Melanocyte of skin (primary cell): ENCODE data around the gene MYO5A. TPM values are rescaled to one million over a fixed set of nuclear protein-coding genes. Genes with fewer than 3 reads are reported as not detected.

Experiments
- small RNA-seq, 2 donors: library from RNA; depleted of rRNA; stranded (forward); fragments of <200 nt; gene quantifications; one replicate each; pipeline ENCODE3, GENCODE V24; 2012
- total RNA-seq, 2 donors: library from RNA; depleted of rRNA; stranded (reverse); fragments of >200 nt; gene quantifications; 2 replicates each; pipeline ENCODE4 v1.2.3, GENCODE V29; 2012

Gene MYO5A
- 100 to 1,000 TPM; 335 to 399 TPM for total RNA-seq

DNA sequence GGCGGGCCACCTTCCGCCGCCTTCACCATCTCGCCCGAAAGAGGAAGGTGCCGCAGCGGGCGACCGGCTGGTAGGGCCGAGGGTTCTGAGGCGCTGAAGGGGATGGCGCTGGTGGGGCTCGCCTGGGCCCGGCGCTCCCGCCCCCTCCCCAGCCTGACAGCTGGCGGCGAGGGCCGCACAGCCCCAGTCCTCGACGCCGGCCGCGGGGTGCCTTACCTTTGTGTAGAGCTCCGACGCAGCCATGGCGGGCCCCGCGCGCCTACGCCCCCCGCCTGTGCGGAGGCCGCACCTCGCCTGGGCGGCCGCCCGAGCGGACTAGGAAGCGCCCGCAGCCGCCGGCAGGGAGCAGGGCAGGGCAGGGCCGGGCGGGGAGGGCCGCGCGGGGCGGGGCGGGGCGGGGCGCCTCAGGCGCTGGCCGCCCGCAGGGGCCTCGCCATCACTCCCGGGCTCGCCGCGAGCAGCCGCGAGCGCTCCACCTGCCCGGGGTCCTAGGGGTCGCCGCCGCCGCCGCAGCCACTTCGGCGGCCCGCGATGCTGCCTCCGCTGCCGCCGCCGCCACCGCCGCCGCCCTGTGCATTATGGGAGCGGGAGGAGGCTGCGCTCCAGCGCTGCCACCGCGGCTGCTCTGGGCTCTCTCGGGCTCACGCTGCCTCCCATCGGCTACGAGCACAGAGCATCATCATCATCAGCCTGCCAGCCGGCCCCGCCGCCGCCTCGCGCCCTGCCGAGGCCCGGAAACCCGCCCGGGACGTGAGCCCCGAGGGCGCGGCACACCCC lies at the start of gene MYO5A:
TSS of gene MYO5A (minus strand) at position 317 of the 777 bp plus-strand sequence. CDS start at position 243, 74 bp downstream.

DNA sequence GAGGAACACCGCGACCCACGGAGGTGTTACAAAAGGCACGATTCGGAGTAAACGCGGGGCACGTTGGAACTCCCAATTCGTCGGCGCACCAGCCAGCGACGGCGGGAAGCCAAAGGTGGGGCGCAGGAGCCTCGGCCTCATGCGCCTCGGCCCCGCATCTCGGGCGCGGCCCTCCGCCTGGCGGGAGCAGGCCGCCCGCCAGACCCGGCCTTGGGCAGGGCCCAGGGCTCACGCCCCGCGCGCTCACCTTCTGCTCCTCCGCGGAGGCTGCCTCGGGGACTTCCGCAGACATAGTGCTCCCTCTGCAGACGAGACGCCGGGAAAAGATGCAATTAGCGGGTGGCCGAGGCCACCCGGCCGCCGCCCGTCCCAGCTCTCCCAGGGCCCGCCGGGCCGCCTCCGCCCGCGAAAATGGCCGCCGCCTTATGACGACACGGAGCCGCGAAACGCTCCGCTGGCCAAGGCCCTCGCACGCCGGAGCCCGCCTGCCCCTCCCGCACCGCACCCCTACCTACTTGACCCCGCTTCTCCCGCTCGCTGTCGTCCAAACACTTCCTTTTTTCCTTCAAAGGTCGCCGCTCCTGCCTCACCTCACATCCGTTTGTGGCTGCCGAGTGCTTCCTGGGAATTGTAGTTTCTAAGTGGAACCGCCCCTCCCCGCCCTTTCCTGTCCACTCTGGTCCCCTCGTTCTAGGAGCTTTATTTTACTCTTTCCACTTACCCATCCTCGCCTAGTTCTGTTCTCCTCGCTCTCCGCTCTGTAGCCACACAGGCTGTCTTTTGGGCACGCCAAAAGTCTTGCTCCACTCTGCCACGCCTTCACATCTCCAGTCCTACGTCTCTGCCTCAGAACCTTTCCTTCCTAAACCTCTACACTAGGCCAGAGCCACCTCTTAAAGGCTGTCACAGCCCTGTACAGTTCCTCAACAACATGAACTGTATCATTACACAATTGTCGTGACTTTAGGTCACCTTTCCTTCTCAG lies 40.2 kb upstream of the MYO5A start, which contains the start of gene ARPP19:
TSS of gene ARPP19 (minus strand) at position 430 of the 985 bp plus-strand sequence. CDS start at position 292, 138 bp downstream.

DNA sequence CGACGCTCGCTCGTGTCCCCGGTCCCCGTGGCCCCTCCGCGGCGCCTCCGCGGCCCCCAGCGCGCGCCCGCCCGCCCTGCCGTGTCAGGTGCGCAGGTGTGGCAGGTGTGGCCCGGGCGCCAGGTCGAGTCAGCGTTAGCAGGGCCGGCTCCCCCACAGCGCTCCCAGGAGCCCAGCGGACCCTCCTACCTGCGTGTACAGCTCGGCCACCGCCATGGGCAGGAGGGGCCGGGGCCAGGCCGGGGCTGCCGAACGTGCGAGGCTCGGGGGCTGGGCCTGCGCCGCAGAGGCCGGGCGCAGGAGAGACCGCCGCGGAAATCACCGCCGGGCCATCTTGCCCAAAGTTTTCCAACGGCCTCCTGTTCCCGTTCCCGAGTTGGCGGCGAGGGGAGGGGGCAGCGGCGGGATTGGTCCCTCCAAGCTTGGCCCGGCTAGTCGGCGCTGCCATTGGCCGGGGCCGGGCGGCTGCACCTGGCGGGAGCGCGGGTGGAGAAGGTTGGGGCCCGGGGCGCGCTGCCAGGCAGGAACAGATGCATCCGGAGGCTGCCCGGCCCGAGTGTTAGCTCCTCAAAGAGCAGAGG lies 233.2 kb downstream of the MYO5A start, which contains the start of gene MYO5C:
TSS of gene MYO5C (minus strand) at position 384 of the 581 bp plus-strand sequence. CDS start at position 216, 168 bp downstream.

Small RNAs within 50 kb of the gene (small RNA-seq; reads per million reads assigned to genes)
- gene MIR1266 = 0 to 0.17 reads per million in 2 donors

Other genes starting within 250 kb of the MYO5A start
- under 1 TPM; 0.33 to 0.69 TPM for gene MYO5C, start 233.1 kb downstream of the MYO5A start, total RNA-seq
- gene ARPP19, start 40.1 kb upstream of the MYO5A start, total RNA-seq = 100 to 1,000 TPM; 126 to 166 TPM
- 10 to 100 TPM; 14.0 to 22.0 TPM for gene ATOSA, start 150.5 kb upstream of the MYO5A start, total RNA-seq